ENCODE results near the gene EFEMP1. TPM values are rescaled to one million over a fixed set of nuclear protein-coding genes. Genes with fewer than 3 reads are reported as not detected.

The EFEMP1 gene
- total RNA-seq, 1 experiment from 2014 or later: 24.0 TPM

GRCh38 chr2:55932843-55933242 lies 9.3 kb upstream of the EFEMP1 start (continued):
- TF ChIP-seq ARID4B (CRISPR knock-in tag; IDR thresholded peaks at IDR 0.05; ENCODE audit: borderline replicate concordance): no peak
- TF ChIP-seq MYBL2 (CRISPR knock-in tag; IDR thresholded peaks at IDR 0.05): no peak
- no peak for TF ChIP-seq PRRX2 (CRISPR knock-in tag; IDR thresholded peaks at IDR 0.05)

- no peaks in the 10 kb centered on the region for H3K9me3 Mint-ChIP-seq
- TF ChIP-seq ZNF416 (CRISPR knock-in tag; IDR thresholded peaks at IDR 0.05): no peak
- TF ChIP-seq NR1H2 (CRISPR knock-in tag; IDR thresholded peaks at IDR 0.05): no peak
- no peak for TF ChIP-seq PREB (CRISPR knock-in tag; IDR thresholded peaks at IDR 0.05; ENCODE audit: borderline replicate concordance)
- TF ChIP-seq ATF3 (CRISPR knock-in tag; conservative IDR thresholded peaks at IDR 0.05): no peak
- TF ChIP-seq USF1 (CRISPR knock-in tag; IDR thresholded peaks at IDR 0.05): no peak
- no peak for TF ChIP-seq STAT6 (CRISPR knock-in tag; conservative IDR thresholded peaks at IDR 0.05; ENCODE audit: low read depth)
- TF ChIP-seq AR (CRISPR knock-in tag; IDR thresholded peaks at IDR 0.05): no peak
- no peak for TF ChIP-seq ZNF396 (CRISPR knock-in tag; IDR thresholded peaks at IDR 0.05; ENCODE audit: borderline replicate concordance)
- no peak for TF ChIP-seq FOXP4 (CRISPR knock-in tag; IDR thresholded peaks at IDR 0.05)
- no peak for TF ChIP-seq KAT7 (CRISPR knock-in tag; IDR thresholded peaks at IDR 0.05; ENCODE audit: borderline replicate concordance)
- no peak for TF ChIP-seq ATF2 (CRISPR knock-in tag; IDR thresholded peaks at IDR 0.05; ENCODE audit: borderline replicate concordance, low read depth)
- TF ChIP-seq TP53 (CRISPR knock-in tag; IDR thresholded peaks at IDR 0.05): no peak
- TF ChIP-seq HMGA2 (CRISPR knock-in tag; IDR thresholded peaks at IDR 0.05): no peak
- no peak for TF ChIP-seq FOXJ3 (CRISPR knock-in tag; IDR thresholded peaks at IDR 0.05; ENCODE audit: borderline replicate concordance)
- no peak for TF ChIP-seq NR3C1 (CRISPR knock-in tag; conservative IDR thresholded peaks at IDR 0.05; ENCODE audit: low read depth)
- no peak for TF ChIP-seq NFE2L1 (CRISPR knock-in tag; IDR thresholded peaks at IDR 0.05)
- no peak for TF ChIP-seq CREB1 (CRISPR knock-in tag; IDR thresholded peaks at IDR 0.05)
- no peak for TF ChIP-seq ATF1 (CRISPR knock-in tag; IDR thresholded peaks at IDR 0.05)
- CTCF ChIA-PET: no interaction called here
- ATAC-seq: no peak
- POLR2A ChIA-PET: no interaction called here
- no peaks in the 10 kb centered on the region for H3K36me3 Mint-ChIP-seq
- H3K4me1 Mint-ChIP-seq: peaks cover 8% of the 10 kb centered on the region
- no peaks in the 10 kb centered on the region; the same call in 1 of the 2 replicates for H3K27me3 Mint-ChIP-seq (ENCODE audit: low read depth)
- H3K4me3 Mint-ChIP-seq: no peak overlapping the region
- DNase-seq (ENCODE audit: low spot score): no peak
- H3K27ac Mint-ChIP-seq: no peak overlapping the region
These were observed 7.7 kb upstream of the EFEMP1 start for GRCh38 chr2:55931281-55931680.

All from WTC11 (cell line).